Body of pancreas (tissue), 4 donors: ENCODE measurements around the gene THRA. TPM values are rescaled to one million over a fixed set of nuclear protein-coding genes. Genes with fewer than 3 reads are reported as not detected.
A peak's percentile ranks its signal among the peaks of the same experiment; 100 is the strongest.

Source experiments
- ATAC-seq: fragments of 150-250 bp; one replicate; pipeline ENCODE4 v1.9.1; 2016
- DNase-seq, 4 donors: peaks; one replicate each; pipeline ENCODE4 v3.0.0-alpha.2; 2019
- H3K27ac ChIP-seq, 4 donors: fragments of 200-600 bp; sonication (generic); 1 replicate in 3 of 4; 2 replicates in 1 of 4; pipeline versions ENCODE4 v1.5.1 to v1.6.1; 2016 to 2019; ENCODE audit warnings: mild to moderate bottlenecking in 1 of 4, mixed read lengths in 1 of 4, moderate library complexity in 1 of 4
- H3K27me3 ChIP-seq, 2 donors: fragments of 200-600 bp; sonication (generic); one replicate each; pipeline ENCODE4 v1.6.0; 2016; ENCODE audit warnings: mild to moderate bottlenecking in 1 of 2
- H3K36me3 ChIP-seq, 2 donors: fragments of 200-600 bp; sonication (generic); replicated peaks in 1 of 2; 2 replicates each; pipeline ENCODE4 v1.5.1; 2016; ENCODE audit warnings: low read depth in 2 of 2; ENCODE audit not compliant: insufficient read depth in 1 of 2
- H3K4me1 ChIP-seq: fragments of 200-600 bp; sonication (generic); one replicate; pipeline ENCODE4 v1.6.0; 2016
- H3K4me3 ChIP-seq, 2 donors: fragments of 200-600 bp; sonication (generic); 1 replicate in 1 of 2; 2 replicates in 1 of 2; pipeline ENCODE4 v1.5.1; 2016 to 2019
- H3K9me3 ChIP-seq, 3 donors: fragments of 200-600 bp; sonication (generic); 1 replicate in 2 of 3; 2 replicates in 1 of 3; pipeline ENCODE4 v1.5.1; 2016
- CTCF ChIP-seq, 7 experiments: fragments of 450-650 bp in 4 of 7; fragments of 200-600 bp in 3 of 7; sonication (generic) in 3 of 7; IDR thresholded peaks; one replicate each; pipeline ENCODE4 v1.5.1; 2016 to 2019; ENCODE audit warnings: antibody characterized with exemption in 7 of 7
- POLR2A ChIP-seq, 3 donors: fragments of 450-650 bp; IDR thresholded peaks; one replicate each; pipeline ENCODE4 v1.6.1; 2016; ENCODE audit warnings: antibody characterized with exemption in 3 of 3, mild to moderate bottlenecking in 2 of 3
- WGBS, 2 donors: methylation state at CpG; one replicate each; pipeline ENCODE4 v1.1.5; 2017; 5-methylcytosine and 5-hydroxymethylcytosine counted together
- intact Hi-C: fragments of 100-400 bp; cut with DNase I; formaldehyde crosslinking; loops from one replicate; pipeline ENCODE4 v1.15.1; 2023
- total RNA-seq, 2 donors: library from RNA; depleted of rRNA; stranded (reverse); fragments of >200 nt; gene quantifications; one replicate each; pipeline ENCODE4 v1.1.0, GENCODE V29; 2016

The THRA gene
- total RNA-seq, 2 donors from 2014 or later: 37.9 to 61.6 TPM

- H3K9me3 ChIP-seq: no peaks in the 10 kb centered on the region
- ATAC-seq (no peak), DNase-seq (no peak)
- no peak for TF ChIP-seq POLR2A (IDR thresholded peaks at IDR 0.05)
- no peak for TF ChIP-seq CTCF (IDR thresholded peaks at IDR 0.05)
- intact Hi-C loops: no loop called here
- no peak overlapping the region for H3K27ac ChIP-seq
- H3K36me3 ChIP-seq: peaks cover 9 to 25% of the 10 kb centered on the region in 2 donors
- H3K4me3 ChIP-seq: no peak overlapping the region
- H3K4me1 ChIP-seq: peaks cover 14% of the 10 kb centered on the region
- WGBS, 2 donors: 88 to 93% methylated on average over 6 to 28 of the region's 28 CpGs
- H3K27me3 ChIP-seq: no peaks in the 10 kb centered on the region
Measured at GRCh38 chr17:40087903-40088718, 25.3 kb downstream of the THRA start.

DNA sequence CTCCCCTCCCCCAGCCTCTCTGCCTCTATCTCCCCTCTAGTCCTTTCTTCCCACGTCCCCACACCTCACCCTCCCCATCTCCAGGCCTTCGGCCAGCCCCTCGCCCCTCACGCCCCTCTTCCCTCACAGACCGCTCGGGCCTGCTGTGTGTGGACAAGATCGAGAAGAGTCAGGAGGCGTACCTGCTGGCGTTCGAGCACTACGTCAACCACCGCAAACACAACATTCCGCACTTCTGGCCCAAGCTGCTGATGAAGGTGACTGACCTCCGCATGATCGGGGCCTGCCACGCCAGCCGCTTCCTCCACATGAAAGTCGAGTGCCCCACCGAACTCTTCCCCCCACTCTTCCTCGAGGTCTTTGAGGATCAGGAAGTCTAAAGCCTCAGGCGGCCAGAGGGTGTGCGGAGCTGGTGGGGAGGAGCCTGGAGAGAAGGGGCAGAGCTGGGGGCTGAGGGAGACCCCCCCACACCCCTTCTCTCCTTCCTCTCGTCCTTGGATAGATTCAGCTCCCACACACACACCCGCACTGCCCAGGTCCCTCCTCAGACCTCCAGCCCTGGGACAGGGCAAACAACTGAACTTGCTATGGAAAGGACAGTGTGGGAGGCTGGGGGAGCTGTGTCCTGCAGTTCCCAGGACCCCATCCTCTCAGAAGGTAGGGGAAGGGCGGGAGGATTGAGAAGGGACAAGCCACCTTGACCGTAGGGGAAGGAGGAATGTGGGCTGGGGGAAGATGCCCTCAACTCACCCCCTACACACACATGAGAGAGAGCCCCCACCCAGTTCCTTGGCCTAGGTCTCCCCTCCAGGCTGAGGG lies 26.5 kb downstream of the THRA start:
- DNase-seq (peak in 1 of 4 donors; percentile 10), ATAC-seq (no peak)
- intact Hi-C loops: no loop called here
- H3K27ac ChIP-seq: no peak overlapping the region
- 83 to 88% methylated on average over 22 to 23 of the region's 26 CpGs for WGBS, 2 donors
- no peaks in the 10 kb centered on the region for H3K9me3 ChIP-seq
- TF ChIP-seq CTCF (IDR thresholded peaks at IDR 0.05) (no peak), POLR2A (IDR thresholded peaks at IDR 0.05) (no peak)
- no peaks in the 10 kb centered on the region for H3K27me3 ChIP-seq
- peaks cover 17% of the 10 kb centered on the region for H3K4me1 ChIP-seq
- peaks cover 10 to 26% of the 10 kb centered on the region in 2 donors for H3K36me3 ChIP-seq
- no peak overlapping the region for H3K4me3 ChIP-seq

DNA sequence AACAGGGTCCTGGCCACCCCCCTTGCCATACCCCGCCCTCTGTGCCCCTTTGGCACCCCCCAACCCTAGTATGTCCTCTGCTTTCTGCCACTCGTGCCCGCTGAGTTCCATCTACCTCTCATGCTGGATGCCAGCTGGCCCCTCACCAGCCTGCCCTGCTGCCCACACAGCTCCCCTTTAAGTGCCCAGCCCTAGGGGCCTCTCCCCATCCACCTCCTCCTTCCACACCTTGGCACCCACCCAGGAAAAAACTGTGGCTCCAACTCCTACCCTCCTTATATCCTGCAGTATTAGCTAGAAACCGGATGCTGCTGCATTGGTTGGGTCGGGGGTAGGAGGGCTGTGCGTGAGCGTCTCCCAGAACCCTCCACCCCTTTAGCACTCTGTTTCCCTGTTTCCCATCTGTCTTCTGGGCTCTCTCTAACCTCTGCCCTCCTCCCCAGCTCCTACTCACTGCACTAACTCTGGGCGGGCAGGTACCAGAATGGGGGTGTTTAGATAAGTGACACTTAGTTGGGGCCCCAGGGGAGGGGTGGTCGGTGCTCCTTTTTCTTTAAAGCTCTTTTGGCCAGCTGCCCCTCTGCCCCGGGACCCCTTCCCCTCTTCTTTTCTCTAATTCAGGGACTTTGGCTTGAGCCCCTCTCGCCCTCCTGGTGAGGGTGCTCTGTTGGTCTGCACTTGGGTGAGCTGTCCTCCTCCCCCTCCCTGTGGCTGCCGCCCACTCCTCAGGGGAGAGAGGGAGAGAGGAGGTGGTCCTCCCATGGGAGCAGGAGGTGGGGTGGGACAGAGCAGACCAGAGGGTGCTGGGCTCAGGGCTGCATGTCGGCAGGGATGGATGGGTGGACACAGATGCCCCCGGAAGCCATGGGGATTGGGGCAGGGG lies 27.7 kb downstream of the THRA start:
- 67 to 75% methylated on average over 12 to 14 of the region's 14 CpGs for WGBS, 2 donors

More for the DNA sequence above, 27.7 kb downstream of the THRA start:
- Histone ChIP-seq H3K27ac (peak overlapping the region in 1 of 4 donors; percentile 18), H3K36me3 (peaks cover 8 to 22% of the 10 kb centered on the region in 2 donors), H3K9me3 (no peaks in the 10 kb centered on the region), H3K4me3 (no peak overlapping the region), H3K27me3 (no peaks in the 10 kb centered on the region), H3K4me1 (peaks cover 29% of the 10 kb centered on the region)
- no peak for ATAC-seq
- no peak for TF ChIP-seq POLR2A (IDR thresholded peaks at IDR 0.05)
- no peak for TF ChIP-seq CTCF (IDR thresholded peaks at IDR 0.05)
- DNase-seq: peak in 1 of 4 donors; percentile 31
- intact Hi-C loops: no loop called here
